Right lobe of liver (tissue), 6 donors: ENCODE data around the gene NFYC. TPM values are rescaled to one million over a fixed set of nuclear protein-coding genes. Genes with fewer than 3 reads are reported as not detected.

Source experiments
- ATAC-seq, 4 donors: fragments of 200-7000 bp; cut with Tn5 transposase; one replicate each; pipeline ENCODE4 v1.9.1; 2020; ENCODE audit warnings: mild to moderate bottlenecking in 4 of 4, moderate library complexity in 4 of 4
- DNase-seq, 3 donors: peaks; one replicate each; pipeline ENCODE4 v3.0.0-alpha.2; 2020
- H3K27ac ChIP-seq, 3 donors: fragments of 200-600 bp; one replicate each; pipeline ENCODE4 v1.8.0; 2022
- H3K27me3 ChIP-seq, 2 donors: fragments of 200-600 bp; one replicate each; pipeline ENCODE4 v1.8.0; 2022
- H3K36me3 ChIP-seq, 4 donors: fragments of 200-600 bp; sonication (generic) in 1 of 4; one replicate each; pipeline versions ENCODE4 v1.5.1 to v1.8.0; 2017 to 2022; ENCODE audit warnings: control low read depth in 1 of 4
- H3K4me1 ChIP-seq, 4 donors: fragments of 200-600 bp; sonication (generic) in 1 of 4; one replicate each; pipeline versions ENCODE4 v1.5.1 to v1.8.0; 2017 to 2022; ENCODE audit warnings: control low read depth in 1 of 4
- H3K4me3 ChIP-seq, 3 donors: fragments of 200-600 bp; one replicate each; pipeline ENCODE4 v1.8.0; 2022
- H3K9me3 ChIP-seq, 4 donors: fragments of 200-600 bp; sonication (generic) in 1 of 4; one replicate each; pipeline versions ENCODE4 v1.5.1 to v1.8.0; 2017 to 2022; ENCODE audit warnings: control low read depth in 1 of 4
- POLR2A ChIP-seq: fragments of 450-650 bp; IDR thresholded peaks from one replicate; pipeline ENCODE4 v1.6.1; 2017; ENCODE audit warnings: antibody characterized with exemption, mild to moderate bottlenecking
- WGBS: methylation state at CpG from one replicate; pipeline ENCODE4 v1.1.6; 2018; ENCODE audit warnings: low coverage, low lambda C conversion rate; ENCODE audit not compliant: insufficient coverage; ENCODE audit errors: missing lambda C conversion rate; 5-methylcytosine and 5-hydroxymethylcytosine counted together
- intact Hi-C, 2 donors: fragments of 100-400 bp; cut with DNase I; formaldehyde crosslinking; loops; one replicate each; pipeline versions ENCODE4 v1.11.2 to v1.14.1; 2022
- total RNA-seq, 6 experiments: library from RNA; depleted of rRNA in 2 of 6; stranded (reverse); fragments of >200 nt in 2 of 6; fragmentation: NEBNext Ultra II Directional in 3 of 6; extraction: Animal tissue kit (Norgen Biotek cat#: 25700) in 3 of 6; gene quantifications; one replicate each; pipeline versions ENCODE4 v1.1.0 to v1.2.4, GENCODE V29; 2016 to 2023
- TF ChIP-seq, protein P1 (sequence below), 4 donors: fragments of 200-600 bp in 3 of 4; fragments of 450-650 bp in 1 of 4; IDR thresholded peaks; one replicate each; pipeline versions ENCODE4 v1.5.1 to v1.8.0; 2016 to 2022; ENCODE audit warnings: antibody characterized with exemption in 4 of 4, mild to moderate bottlenecking in 2 of 4
- donor health status: DM: no; HTN: yes; CAD: no.
- donor health status: DM: no; HTN: no; CAD: no.
- donor health status: DM: no; HTN: no; CAD: no.
- donor health status: DM: no; HTN: yes; CAD: no.
- donor health status: DM: no; HTN: yes; CAD: no.

NFYC gene
- total RNA-seq, 6 experiments from 2014 or later: 21.9 to 36.1 (median 28.1) TPM

DNA sequence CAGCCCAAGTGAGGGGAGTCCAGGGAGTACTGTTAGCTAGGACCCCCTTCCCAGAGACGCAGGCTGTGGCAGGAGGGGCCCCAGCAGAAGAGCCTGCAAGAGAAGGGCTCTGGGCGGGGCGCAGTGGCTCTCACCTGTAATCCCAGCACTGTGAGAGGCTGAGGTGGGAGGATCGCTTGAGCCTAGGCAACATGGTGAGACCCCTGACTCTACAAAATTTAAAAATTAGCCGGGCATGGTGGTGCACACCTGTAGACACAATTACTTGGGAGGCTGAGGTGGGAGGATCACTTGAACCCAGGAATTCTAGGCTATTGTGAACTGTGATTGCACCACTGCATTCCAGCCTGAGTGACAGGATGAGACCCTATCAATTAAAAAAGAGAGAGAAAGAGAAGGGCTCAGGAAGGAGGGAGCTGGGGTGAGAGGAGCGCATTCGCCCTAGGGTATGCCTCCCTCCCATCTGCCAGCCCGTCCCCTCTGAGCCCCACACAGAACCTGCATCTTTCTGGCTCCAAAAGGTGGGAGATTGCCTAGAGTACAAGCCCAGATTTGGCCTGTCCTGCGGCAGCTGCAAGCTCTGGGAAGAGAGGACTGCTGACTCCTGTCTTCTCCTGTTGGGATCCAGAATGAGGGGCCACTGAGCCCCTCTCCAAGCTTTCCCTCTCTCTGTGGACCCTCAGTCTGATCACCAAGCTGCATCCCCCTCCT, 95.6 kb downstream of the NFYC start:
- DNase-seq (no peak), ATAC-seq (no peak)
- peaks cover 0 to 7% (median 0%) of the 10 kb centered on the region in 4 donors for H3K4me1 ChIP-seq
- 83% methylated on average over 1 of the region's 9 CpGs for WGBS
- no peaks in the 10 kb centered on the region for H3K27me3 ChIP-seq
- H3K9me3 ChIP-seq: no peaks in the 10 kb centered on the region
- no peaks in the 10 kb centered on the region for H3K36me3 ChIP-seq
- intact Hi-C loops: no loop called here
- TF ChIP-seq POLR2A: no peak
- TF ChIP-seq, protein P1, sequence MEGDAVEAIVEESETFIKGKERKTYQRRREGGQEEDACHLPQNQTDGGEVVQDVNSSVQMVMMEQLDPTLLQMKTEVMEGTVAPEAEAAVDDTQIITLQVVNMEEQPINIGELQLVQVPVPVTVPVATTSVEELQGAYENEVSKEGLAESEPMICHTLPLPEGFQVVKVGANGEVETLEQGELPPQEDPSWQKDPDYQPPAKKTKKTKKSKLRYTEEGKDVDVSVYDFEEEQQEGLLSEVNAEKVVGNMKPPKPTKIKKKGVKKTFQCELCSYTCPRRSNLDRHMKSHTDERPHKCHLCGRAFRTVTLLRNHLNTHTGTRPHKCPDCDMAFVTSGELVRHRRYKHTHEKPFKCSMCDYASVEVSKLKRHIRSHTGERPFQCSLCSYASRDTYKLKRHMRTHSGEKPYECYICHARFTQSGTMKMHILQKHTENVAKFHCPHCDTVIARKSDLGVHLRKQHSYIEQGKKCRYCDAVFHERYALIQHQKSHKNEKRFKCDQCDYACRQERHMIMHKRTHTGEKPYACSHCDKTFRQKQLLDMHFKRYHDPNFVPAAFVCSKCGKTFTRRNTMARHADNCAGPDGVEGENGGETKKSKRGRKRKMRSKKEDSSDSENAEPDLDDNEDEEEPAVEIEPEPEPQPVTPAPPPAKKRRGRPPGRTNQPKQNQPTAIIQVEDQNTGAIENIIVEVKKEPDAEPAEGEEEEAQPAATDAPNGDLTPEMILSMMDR (IDR thresholded peaks at IDR 0.05): no peak
- H3K4me3 ChIP-seq: no peak overlapping the region
- H3K27ac ChIP-seq: no peak overlapping the region

DNA sequence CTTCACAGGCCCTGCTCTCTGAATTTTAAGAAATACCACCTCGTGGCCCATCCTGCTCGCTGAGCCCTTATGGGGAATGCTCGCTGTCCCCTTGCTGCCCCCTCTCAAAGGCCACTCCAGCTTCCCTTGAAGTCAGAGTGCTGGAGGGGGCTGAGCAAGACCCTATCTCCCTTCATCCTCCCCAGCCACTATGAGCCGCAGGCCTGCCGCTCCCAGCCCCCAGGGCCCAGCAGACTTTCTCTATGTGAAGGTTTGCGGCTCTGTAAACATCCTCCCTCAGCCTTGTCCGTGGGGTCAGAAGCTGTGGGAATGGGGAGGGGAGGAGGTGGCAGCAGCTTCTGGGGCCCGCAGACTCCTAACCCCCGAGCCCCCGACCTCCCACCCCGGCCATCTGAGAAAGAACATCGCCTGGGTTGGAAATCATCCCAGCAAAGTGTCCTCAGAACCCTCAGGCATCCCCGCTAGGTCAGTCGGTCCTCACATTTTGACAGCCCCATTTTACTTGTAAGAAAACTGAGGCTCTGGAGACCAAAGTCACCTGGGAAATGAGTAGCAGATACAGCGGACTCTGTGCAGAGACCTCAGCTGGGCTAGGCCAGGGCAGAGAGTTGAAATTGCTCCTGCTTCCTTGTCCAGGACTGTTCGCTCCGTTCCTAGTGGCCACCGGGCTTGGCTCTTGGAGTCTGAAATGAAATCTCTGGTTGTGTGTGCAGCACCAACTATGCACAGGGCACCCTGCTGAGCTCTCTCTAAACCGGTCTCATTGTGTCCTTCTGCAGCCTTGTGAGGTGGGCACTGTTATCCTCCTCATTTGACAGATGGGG, 96.4 kb downstream of the NFYC start:
- no peak overlapping the region for H3K27ac ChIP-seq
- no peak for ATAC-seq
- no peaks in the 10 kb centered on the region for H3K36me3 ChIP-seq
- intact Hi-C loops: no loop called here
- TF ChIP-seq, protein P1 (IDR thresholded peaks at IDR 0.05): no peak
- TF ChIP-seq POLR2A: no peak
- no peak overlapping the region for H3K4me3 ChIP-seq
- WGBS: 87% methylated on average over 12 of the region's 19 CpGs
- DNase-seq: no peak
- no peaks in the 10 kb centered on the region for H3K27me3 ChIP-seq
- peaks cover 0 to 7% (median 0%) of the 10 kb centered on the region in 4 donors for H3K4me1 ChIP-seq
- H3K9me3 ChIP-seq: no peaks in the 10 kb centered on the region

DNA sequence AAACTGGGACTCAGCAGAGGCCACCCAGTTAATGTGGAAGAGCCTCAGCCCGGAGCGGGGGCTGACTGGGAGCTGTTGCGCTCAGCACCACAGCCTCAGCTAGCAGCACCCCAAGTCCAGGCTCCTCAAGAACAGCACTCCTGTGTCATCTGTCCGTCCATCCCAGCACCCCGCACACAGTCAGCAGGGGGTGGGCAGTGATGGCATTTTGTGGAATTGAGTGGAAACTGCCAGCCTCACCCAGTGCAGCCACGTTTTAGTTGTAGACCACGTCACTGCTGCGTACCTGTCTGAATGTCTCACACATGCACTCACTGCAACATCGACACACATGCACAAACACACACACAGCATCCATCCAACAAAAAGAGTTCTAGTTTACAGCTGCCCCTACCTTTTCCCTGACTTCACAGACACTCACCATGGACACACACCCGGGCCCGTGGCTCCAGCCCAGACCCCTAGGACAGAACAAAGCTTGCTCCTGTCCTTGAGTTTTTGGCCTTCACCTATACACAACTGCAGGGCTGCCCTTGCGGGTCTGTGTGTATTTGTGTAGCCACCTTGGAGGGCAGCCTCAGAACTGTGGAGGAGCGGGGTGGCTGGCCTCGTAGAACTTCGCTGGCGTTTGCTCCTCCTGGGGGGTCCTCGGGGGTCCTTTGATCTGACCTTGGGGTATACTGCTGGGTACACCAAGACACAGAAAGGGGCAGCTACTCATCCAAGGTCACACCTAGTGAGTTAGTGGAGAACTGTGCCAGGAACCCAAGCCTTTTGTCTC, 97.2 kb downstream of the NFYC start:
- intact Hi-C loops: no loop called here
- DNase-seq (no peak), ATAC-seq (no peak)
- Histone ChIP-seq H3K27me3 (no peaks in the 10 kb centered on the region), H3K27ac (no peak overlapping the region), H3K4me3 (no peak overlapping the region), H3K36me3 (no peaks in the 10 kb centered on the region), H3K9me3 (no peaks in the 10 kb centered on the region), H3K4me1 (peaks cover 0 to 3% (median 0%) of the 10 kb centered on the region in 4 donors)
- TF ChIP-seq POLR2A: no peak
- TF ChIP-seq, protein P1 (IDR thresholded peaks at IDR 0.05): no peak
- 91% methylated on average over 14 of the region's 17 CpGs for WGBS

DNA sequence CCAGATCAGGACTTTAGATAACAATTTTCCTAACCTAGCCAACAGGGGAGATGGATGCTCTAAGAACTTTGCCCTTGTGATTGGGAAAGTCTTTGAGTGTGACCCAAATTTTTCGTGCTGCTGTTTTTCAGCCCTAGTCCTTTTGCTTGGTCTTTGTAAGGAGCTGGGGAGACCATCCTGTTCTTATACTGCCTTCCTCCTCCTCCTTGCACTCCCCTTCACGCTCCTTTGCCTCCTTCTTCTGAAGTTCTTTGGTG, 97.8 kb downstream of the NFYC start:
- Histone ChIP-seq H3K36me3 (no peaks in the 10 kb centered on the region), H3K9me3 (no peaks in the 10 kb centered on the region), H3K4me1 (peaks cover 0 to 3% (median 0%) of the 10 kb centered on the region in 4 donors), H3K27ac (no peak overlapping the region), H3K4me3 (no peak overlapping the region), H3K27me3 (no peaks in the 10 kb centered on the region)
- 64% methylated on average over 2 of the region's 2 CpGs for WGBS
- intact Hi-C loops: no loop called here
- DNase-seq: no peak
- ATAC-seq: peak; percentile 17 to 75 (median 52)
- TF ChIP-seq, protein P1 (IDR thresholded peaks at IDR 0.05): no peak
- TF ChIP-seq POLR2A: no peak
